Stimulated activated CD4-positive, alpha-beta T cell treated with anti-CD3 and anti-CD28 coated beads, Interleukin-15, amount 100 ng/mL, for 48 hours (primary cell): ENCODE results near the gene ANAPC13.

ENCODE experiments used
- DNase-seq, 2 donors: peaks; one replicate each; pipeline ENCODE4 v3.0.0-alpha.2; 2020; ENCODE audit warnings: low read depth in 2 of 2

ANAPC13 gene

GRCh38 chr3:134482622-134483021 lies 3.2 kb downstream of the ANAPC13 start:
- no peak for DNase-seq

- no peak for DNase-seq
These were observed 4.6 kb downstream of the ANAPC13 start for GRCh38 chr3:134481166-134481565.

DNA sequence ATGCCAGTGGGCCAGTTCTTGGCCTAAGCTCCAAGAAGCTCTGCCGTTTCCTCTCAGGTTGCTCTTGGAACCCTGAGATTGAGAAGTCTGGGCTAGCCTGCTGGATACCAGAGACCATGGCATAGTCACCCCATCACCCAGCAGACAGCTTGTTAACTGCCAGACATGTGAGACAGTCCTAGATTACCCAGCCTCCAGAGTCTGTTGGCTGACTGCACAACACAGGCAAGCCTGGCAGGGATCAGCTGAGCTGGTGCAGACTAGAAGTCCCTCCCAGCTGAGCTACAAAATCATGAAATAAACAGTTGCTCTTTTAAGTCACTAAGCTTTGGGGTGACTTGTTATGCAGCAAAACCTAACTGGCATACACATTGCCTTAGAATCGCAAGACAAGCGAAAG lies 5.2 kb downstream of the ANAPC13 start:
- DNase-seq: no peak

DNA sequence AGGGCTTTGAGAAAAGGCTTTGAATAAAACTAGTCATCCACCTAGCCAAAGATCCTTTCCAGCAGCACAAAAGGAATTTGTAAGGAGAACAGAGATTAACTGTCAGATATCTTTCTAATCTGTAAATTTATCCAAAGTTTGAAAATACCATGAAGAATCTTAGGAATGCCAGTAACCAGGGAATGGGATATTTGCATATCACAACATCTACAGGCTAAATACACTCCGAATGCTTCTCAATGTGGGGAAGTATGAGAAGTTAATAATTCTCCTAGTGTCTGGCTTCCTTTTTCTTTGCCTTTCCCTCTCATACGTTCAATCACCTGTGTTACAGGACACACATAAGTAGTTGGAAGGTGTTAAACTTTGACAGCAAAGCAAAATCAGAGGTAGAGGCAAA lies 7.8 kb downstream of the ANAPC13 start:
- no peak for DNase-seq

GRCh38 chr3:134477002-134477401 lies 8.8 kb downstream of the ANAPC13 start:
- DNase-seq: no peak

DNA sequence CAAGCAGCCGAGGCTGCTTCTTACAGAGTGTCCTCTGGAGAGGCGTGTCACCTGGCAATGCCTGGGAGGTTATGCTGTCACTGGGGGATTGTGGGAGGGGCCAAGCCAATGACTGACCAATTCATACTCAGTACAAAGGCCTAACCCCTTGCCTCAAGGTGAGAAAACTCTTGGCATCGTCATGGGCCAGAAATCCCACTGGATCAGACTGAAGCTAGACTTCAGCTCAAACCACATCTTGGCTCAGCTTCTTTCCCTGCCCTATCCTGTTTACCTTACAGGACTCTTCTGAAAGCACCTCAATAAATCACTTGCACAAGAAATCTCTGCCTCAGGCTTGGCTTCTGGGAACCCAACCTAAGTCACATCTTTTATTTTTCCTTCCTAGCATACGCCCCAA lies 9.5 kb downstream of the ANAPC13 start:
- no peak for DNase-seq

DNA sequence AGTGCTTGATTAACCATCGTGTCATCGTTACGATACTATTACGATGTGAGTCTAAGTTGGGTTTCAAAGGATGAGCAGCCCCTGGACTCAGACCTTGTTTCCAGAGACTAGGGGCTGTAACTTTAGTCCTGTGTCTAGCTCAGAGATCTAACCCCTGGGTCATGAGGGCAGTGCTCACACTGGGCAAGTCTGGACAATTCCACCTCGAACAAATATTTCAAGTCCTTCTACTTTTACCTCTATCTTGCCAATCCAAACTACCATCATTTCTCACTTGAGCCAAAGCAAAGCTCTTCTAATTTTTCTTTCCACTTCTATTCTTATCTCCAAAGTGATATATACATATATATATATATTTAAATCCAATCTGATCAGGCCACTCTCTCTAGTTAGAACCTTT lies 10.8 kb downstream of the ANAPC13 start:
- no peak for DNase-seq

DNA sequence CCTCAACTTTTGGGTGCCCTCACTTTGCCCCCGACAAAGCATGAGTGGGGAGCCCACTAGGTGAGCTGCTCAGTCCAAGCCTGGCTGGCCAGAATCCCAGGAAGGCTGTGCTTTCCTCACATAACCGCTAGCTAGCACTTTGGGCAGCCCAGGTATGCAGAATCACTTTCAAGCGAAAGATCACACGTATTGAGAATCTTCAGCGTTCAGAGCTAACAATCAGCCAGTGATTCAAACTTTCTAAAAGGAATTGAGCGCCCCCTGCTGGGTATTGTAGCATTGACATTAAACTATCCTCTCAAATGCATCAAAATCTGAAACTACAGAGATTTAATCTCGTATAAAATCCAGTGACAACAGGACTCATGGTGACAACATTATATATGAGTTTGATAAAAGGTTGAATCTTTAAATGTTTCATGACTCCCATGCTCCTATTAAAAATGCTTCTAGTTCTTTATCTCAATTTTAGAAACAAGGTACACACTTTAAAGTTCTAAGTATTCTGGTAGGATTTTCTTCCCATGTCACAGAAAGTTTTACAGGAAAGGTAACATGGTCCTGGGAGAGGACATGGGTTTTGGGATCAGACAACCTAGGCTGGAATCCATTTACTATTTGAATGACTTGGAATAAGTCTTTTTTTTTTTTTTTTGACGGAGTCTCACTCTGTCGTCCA lies 11.8 kb downstream of the ANAPC13 start:
- DNase-seq: peak; percentile 40 to 75

DNA sequence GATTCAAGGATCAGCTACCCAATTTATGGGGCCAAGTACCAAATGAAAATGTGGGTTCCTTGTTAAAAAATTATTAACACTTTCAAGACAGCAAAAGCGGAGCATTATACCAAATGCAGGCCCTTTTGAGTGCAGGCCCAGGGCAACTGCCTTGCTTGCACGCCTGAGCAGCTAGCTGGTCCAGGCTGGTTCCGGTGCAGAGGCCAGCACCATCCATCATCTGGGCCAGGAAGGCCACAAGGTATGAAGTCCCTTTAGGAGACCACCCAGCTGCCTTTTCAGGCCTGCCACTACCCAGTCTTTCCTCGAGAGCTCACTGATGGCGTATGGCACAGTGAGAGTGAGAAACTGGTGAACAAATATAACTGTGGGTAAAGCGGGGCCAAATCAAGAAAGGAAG lies 13.0 kb downstream of the ANAPC13 start:
- DNase-seq: no peak

DNA sequence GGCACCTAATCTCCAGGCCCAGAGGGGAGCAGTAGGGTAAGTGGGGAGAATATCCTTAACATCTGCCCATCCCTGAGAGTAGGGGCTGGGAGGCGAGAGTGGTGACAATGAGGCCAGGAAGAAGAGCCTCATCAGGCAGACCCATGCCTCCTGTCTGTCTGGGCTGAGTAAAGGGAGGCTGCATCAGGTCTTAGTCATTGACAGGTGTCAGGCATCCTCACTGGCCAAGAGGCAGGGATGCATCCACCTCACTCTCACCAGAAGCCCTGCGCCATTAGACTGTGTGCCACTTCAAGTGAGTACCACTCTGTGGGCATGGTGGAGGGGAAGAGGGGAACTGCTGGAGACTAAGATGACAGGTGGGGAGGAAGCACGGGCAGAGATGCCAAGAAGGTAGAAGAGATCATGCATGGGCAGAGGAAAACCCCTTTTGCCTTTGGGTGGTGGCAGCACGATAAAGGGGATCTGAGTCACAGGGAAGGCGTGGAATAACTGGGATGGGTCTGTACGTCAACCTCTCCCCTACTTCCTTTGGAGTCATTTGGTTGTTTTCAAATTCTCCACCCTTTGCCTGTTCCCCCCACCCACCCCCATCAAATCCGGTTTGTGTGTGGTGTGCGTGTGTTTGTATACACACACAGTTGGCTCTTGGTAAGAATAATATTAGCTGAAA lies 14.1 kb downstream of the ANAPC13 start:
- DNase-seq: no peak

DNA sequence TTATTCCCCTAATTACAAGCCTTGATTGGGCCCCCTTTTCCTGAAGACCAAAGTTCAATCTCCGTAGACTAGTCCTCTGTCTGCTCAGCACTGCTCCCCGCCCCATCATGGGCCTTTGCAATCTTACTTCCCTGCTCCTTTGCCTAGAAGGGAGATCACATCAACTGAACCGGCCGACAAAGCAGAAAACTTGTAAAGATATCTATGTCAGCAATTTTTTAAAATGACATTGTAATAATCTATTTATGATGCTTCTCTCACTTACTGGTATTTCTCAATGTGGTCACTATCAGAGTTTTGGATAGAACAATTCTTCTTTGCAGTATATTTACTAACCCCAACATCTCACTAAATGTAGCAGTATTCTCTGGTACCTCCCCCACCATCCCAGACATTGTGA lies 17.3 kb downstream of the ANAPC13 start:
- DNase-seq: no peak

- DNase-seq: no peak
These were observed 19.5 kb downstream of the ANAPC13 start for GRCh38 chr3:134466331-134466730.

- DNase-seq: no peak
These were observed 21.0 kb downstream of the ANAPC13 start for GRCh38 chr3:134464689-134465365.

GRCh38 chr3:134464064-134464688 lies 21.6 kb downstream of the ANAPC13 start:
- no peak for DNase-seq

- DNase-seq: no peak
These were observed 22.1 kb downstream of the ANAPC13 start for GRCh38 chr3:134463676-134464063.

GRCh38 chr3:134462331-134462941 lies 23.3 kb downstream of the ANAPC13 start:
- DNase-seq: no peak

DNA sequence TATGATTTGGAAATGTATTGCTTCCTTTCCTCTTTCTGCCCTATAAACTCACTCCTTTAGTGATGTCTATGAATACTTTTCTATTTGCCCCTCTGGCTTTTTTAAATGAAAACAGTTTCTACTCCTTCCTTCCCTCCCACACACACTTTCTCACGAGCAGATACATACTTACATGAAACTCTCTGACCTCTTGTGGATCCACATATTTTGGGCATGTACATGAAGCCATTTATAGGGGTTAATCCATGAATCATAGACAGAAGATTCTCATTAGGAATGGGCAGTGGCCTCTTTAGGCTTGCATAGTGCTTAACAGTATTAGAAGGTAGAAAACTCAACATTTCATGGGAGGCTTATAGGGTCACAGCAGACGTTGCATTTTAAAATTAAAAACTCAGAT lies 24.8 kb downstream of the ANAPC13 start:
- no peak for DNase-seq

DNA sequence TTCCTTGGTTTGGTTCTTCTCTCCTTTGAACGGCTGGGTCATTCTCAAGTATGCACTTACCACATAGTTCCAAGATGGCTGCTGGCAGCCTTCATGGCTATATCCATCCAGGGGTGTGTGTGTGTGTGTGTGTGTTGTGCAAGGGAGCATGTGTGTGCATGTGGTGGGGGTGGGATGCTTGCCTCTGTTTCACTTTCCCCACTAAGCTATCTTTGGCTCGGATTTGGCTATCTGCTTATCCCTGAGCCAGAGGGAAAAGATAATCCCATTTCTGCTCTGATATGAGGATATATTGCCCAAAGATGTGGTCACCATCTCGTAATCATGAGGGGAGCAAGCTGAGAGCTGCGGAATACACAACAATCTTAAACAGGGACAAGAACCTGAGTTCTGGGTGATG lies 26.2 kb downstream of the ANAPC13 start:
- no peak for DNase-seq

- DNase-seq: no peak
These were observed 27.3 kb downstream of the ANAPC13 start for GRCh38 chr3:134458406-134458945.

DNA sequence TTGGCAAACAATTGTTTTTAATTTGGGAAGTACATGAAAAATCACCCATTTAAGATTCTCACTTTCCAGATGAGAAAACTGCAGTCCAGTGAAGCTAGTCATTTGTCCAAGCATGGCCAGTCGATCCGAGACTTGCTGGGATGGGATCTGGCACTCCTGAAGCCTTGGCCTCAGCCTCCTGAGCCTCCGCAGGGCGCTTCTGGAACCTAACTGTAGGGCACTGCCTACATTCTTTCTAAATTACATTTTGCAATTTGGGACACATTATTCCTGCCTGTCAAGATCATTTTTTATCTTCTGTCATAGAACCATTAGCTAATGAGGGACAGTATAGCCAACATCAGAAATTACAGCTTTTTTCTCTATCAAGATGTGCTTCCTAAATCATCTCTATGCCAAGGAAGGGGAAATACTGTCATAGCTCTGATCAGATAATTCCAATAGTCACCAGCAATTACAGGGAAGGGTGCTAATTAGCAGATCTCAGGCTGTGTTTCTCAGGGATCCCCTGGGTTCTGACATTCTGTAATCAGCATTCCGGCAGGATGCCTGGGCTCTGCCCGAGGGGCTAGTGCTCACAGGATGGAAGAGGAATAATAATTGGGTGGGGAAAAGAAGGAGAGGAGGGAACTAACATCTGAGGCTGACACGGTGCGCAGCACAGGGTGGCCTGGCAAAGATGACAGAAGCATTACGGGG lies 28.3 kb downstream of the ANAPC13 start:
- no peak for DNase-seq

DNA sequence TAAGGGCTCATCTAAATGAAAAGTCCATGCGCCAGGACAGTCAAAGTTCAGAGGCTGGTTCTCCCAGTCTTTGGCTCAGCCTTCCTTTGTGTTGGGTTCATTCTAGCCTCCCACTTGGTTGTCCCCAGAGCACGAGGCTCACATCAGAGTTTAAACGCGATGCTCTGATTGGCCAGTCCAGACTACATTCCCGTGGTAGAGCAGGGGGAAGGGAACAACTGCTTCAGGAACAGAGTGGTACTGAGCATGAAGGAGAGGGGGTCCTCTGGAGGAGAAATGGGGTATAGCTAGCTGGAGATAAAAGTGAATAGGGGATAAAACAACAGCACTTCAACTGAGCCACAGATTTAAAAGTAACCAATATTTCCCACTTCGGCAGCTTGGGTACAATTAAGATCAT lies 32.2 kb downstream of the ANAPC13 start:
- DNase-seq: no peak
